Measurements from ENCODE around the gene BTF3. TPM values are rescaled to one million over a fixed set of nuclear protein-coding genes. Genes with fewer than 3 reads are reported as not detected.

The BTF3 gene
- total RNA-seq = 667 and 682 TPM in 2 replicates

GRCh38 chr5:73498057-73498992 is at the start of gene BTF3:
TSS of gene BTF3 (plus strand) at chr5:73498442. CDS start at chr5:73498668, 226 bp downstream.

GRCh38 chr5:73448463-73449136 is 49.6 kb upstream of the BTF3 start, which contains the start of gene FOXD1:
TSS of gene FOXD1 (minus strand) at chr5:73448777. CDS start at chr5:73448362, 415 bp downstream.

Other genes starting within 250 kb of the BTF3 start
- gene FOXD1, start 49.7 kb upstream of the BTF3 start, total RNA-seq = 2.0 and 3.0 TPM in 2 replicates
- 9.7 and 15.9 TPM in 2 replicates for gene ANKRA2, start 67.2 kb downstream of the BTF3 start, total RNA-seq
- 13.2 and 13.8 TPM in 2 replicates for gene UTP15, start 67.3 kb downstream of the BTF3 start, total RNA-seq
- gene ARHGEF28, start 127.8 kb downstream of the BTF3 start, total RNA-seq = 15.7 and 19.5 TPM in 2 replicates

Measured in airway epithelial cell (primary cell).